HepG2 (cell line): Measurements from ENCODE around the gene ANKRD11. TPM values are rescaled to one million over a fixed set of nuclear protein-coding genes. Genes with fewer than 3 reads are reported as not detected.
A peak's percentile ranks its signal among the peaks of the same experiment; 100 is the strongest.

ENCODE experiments used
- ATAC-seq: fragments of 200-7000 bp; cut with Tn5 transposase; 3 replicates; pipeline ENCODE4 v1.9.1; 2020; ENCODE audit warnings: mild to moderate bottlenecking, moderate library complexity
- BruUV-seq: library from RNA; stranded (reverse); fragments of 400-500 nt; replicated peaks from 2 replicates; lab custom pipeline; 2021; lab: Mats Ljungman, UMichigan
- CTCF ChIA-PET: fragments of 300-600 bp; formaldehyde crosslinking; extraction: SDS; loops from one replicate; lab custom pipeline; 2021; ENCODE audit warnings: low total read pairs, inconsistent platforms, low intra/inter-chr PET ratio; lab: Yijun Ruan, JAX
- POLR2A ChIA-PET: fragments of 350-600 bp; sonication (Branson Sonifier 250); formaldehyde crosslinking; loops from one replicate; lab custom pipeline; 2020; ENCODE audit warnings: antibody characterized with exemption, inconsistent platforms; lab: Yijun Ruan, JAX
- DNase-seq: peaks from one replicate; pipeline ENCODE4 v3.0.0-alpha.2; 2015; ENCODE audit warnings: low spot score
- FAIRE-seq: peaks from 3 replicates; lab custom pipeline; 2011; peaks lifted over from hg19 to GRCh38; lab: Jason Lieb, UNC
- H2AFZ ChIP-seq: one replicate; pipeline ENCODE4 v1.6.1; 2011; ENCODE audit warnings: low read length, inconsistent platforms
- H3K27ac ChIP-seq: fragments of 300-600 bp; 3 replicates; pipeline ENCODE4 v1.8.0; 2011; ENCODE audit warnings: mixed run types, mild to moderate bottlenecking, mixed read lengths, low read length, inconsistent platforms; ENCODE audit not compliant: insufficient read depth; ENCODE audit errors: extremely low read length
- H3K27me3 ChIP-seq, 2 experiments: fragments of 200-600 bp in 1 of 2; 2 replicates in 1 of 2; 3 replicates in 1 of 2; pipeline versions ENCODE4 v1.6.0 to v1.8.0; 2011; ENCODE audit warnings: low read length in 2 of 2, mild to moderate bottlenecking in 2 of 2, moderate library complexity in 2 of 2, inconsistent platforms in 1 of 2; ENCODE audit not compliant: insufficient read depth in 2 of 2, control insufficient read depth in 1 of 2
- H3K36me3 ChIP-seq, 2 experiments: fragments of 200-600 bp in 1 of 2; replicated peaks in 1 of 2; 2 replicates in 1 of 2; 3 replicates in 1 of 2; pipeline versions ENCODE4 v1.5.1 to v1.8.0; 2011; ENCODE audit warnings: low read length in 2 of 2, inconsistent platforms in 1 of 2; ENCODE audit not compliant: insufficient read depth in 2 of 2, control insufficient read depth in 1 of 2
- H3K4me1 ChIP-seq: 2 replicates; pipeline ENCODE4 v1.5.1; 2012; ENCODE audit warnings: low read length, inconsistent platforms; ENCODE audit not compliant: insufficient read depth
- H3K4me2 ChIP-seq: 2 replicates; pipeline ENCODE4 v1.6.0; 2011; ENCODE audit warnings: low read depth, low read length, inconsistent platforms
- H3K4me3 ChIP-seq, 3 experiments: fragments of 200-600 bp in 1 of 3; sonication (generic), shearing (Covaris generic) in 1 of 3; replicated peaks in 1 of 3; 2 replicates each; pipeline ENCODE4 v1.5.1; 2011 to 2016; ENCODE audit warnings: low read length in 3 of 3, inconsistent platforms in 2 of 3, low read depth in 2 of 3, mild to moderate bottlenecking in 2 of 3, control low read depth in 1 of 3, mixed read lengths in 1 of 3; ENCODE audit not compliant: insufficient read depth in 1 of 3
- H3K79me2 ChIP-seq: one replicate; pipeline ENCODE4 v1.6.1; 2011; ENCODE audit warnings: low read length, inconsistent platforms; ENCODE audit not compliant: insufficient read depth
- H3K9ac ChIP-seq: 2 replicates; pipeline ENCODE4 v1.6.0; 2011; ENCODE audit warnings: mild to moderate bottlenecking, low read depth, low read length, inconsistent platforms; ENCODE audit not compliant: insufficient read depth
- H3K9me3 ChIP-seq: 2 replicates; pipeline ENCODE4 v1.5.1; 2012; ENCODE audit warnings: mild to moderate bottlenecking, low read length
- H4K20me1 ChIP-seq: 2 replicates; pipeline ENCODE4 v1.6.0; 2011; ENCODE audit warnings: inconsistent platforms, mild to moderate bottlenecking, low read length, moderate library complexity; ENCODE audit not compliant: insufficient read depth
- ATF4 ChIP-seq, 2 experiments: fragments of 450-650 bp in 1 of 2; sonication (generic) in 1 of 2; formaldehyde crosslinking; IDR thresholded peaks; 2 replicates each; pipeline versions ENCODE4 v1.5.0 to v1.8.0; 2020 to 2022; ENCODE audit warnings: mild to moderate bottlenecking in 1 of 2, missing genetic modification reagents in 1 of 2
- ATF7 ChIP-seq, 2 experiments: fragments of 450-650 bp in 1 of 2; sonication (generic) in 1 of 2; formaldehyde crosslinking in 1 of 2; IDR thresholded peaks; 2 replicates each; pipeline versions ENCODE4 v1.4.0 to v1.6.1; 2016 to 2020; ENCODE audit warnings: antibody characterized with exemption in 1 of 2, mild to moderate bottlenecking in 1 of 2, missing genetic modification reagents in 1 of 2
- PBX3 ChIP-seq: sonication (generic); formaldehyde crosslinking; IDR thresholded peaks from 2 replicates; pipeline ENCODE4 v1.8.1; 2023; ENCODE audit warnings: missing genetic modification reagents, inconsistent platforms, borderline replicate concordance
- SMAD1 ChIP-seq: sonication (generic); formaldehyde crosslinking; IDR thresholded peaks from 2 replicates; pipeline ENCODE4 v1.4.0; 2020; ENCODE audit warnings: missing genetic modification reagents, low read depth, mild to moderate bottlenecking, borderline replicate concordance
- ZFP1 ChIP-seq: IDR thresholded peaks from 2 replicates; pipeline ENCODE4 v1.6.1; 2016
- ZNF280D ChIP-seq: sonication (generic); formaldehyde crosslinking; IDR thresholded peaks from 2 replicates; pipeline ENCODE4 v1.5.1; 2020; ENCODE audit warnings: mild to moderate bottlenecking, missing genetic modification reagents
- ZNF281 ChIP-seq: sonication (generic); formaldehyde crosslinking; IDR thresholded peaks from 2 replicates; pipeline ENCODE4 v1.4.0; 2020; ENCODE audit warnings: missing genetic modification reagents, borderline replicate concordance
- ZNF432 ChIP-seq: sonication (generic); formaldehyde crosslinking; IDR thresholded peaks from 2 replicates; pipeline ENCODE4 v1.5.0; 2020; ENCODE audit warnings: missing genetic modification reagents, mild to moderate bottlenecking, borderline replicate concordance
- ZNF879 ChIP-seq: sonication (generic); formaldehyde crosslinking; IDR thresholded peaks from 2 replicates; pipeline ENCODE4 v1.8.1; 2023; ENCODE audit warnings: missing genetic modification reagents
- WGBS: methylation state at CpG from one replicate; pipeline ENCODE4 v1.1.6; 2017; ENCODE audit warnings: low lambda C conversion rate; 5-methylcytosine and 5-hydroxymethylcytosine counted together
- in situ Hi-C: cut with HindIII; loops from 2 replicates; pipeline ENCODE4 v1.10.0; 2017; ENCODE audit warnings: low pct_unique_long_range_greater_than_20kb; ENCODE audit not compliant: extremely low pct_ligation_motif_present
- intact Hi-C: fragments of 100-400 bp; cut with micrococcal nuclease; formaldehyde crosslinking; loops from one replicate; pipeline ENCODE4 v1.10.0; 2022; ENCODE audit not compliant: unreplicated experiment
- polyA plus RNA-seq, 8 experiments: library from polyadenylated mRNA; depleted of rRNA in 3 of 8; stranded (reverse) in 7 of 8; unstranded in 1 of 8; fragments of >200 nt; fragmentation: Illumina TruSeq in 4 of 8; extraction: Trizol in 4 of 8; gene quantifications; 2 replicates each; pipeline versions ENCODE4 v1.2.1 to v1.2.3, GENCODE V29; 2011 to 2016; ENCODE audit warnings: low read depth in 4 of 8, missing spikeins in 1 of 8, mixed read lengths in 1 of 8; ENCODE audit not compliant: insufficient read depth in 1 of 8
- total RNA-seq, 5 experiments: library from RNA; depleted of rRNA; stranded (reverse); fragments of >200 nt; fragmentation: Illumina TruSeq; extraction: Trizol; gene quantifications; 2 replicates each; pipeline ENCODE4 v1.2.3, GENCODE V29; 2016; ENCODE audit warnings: low read depth in 1 of 5
- TF ChIP-seq, protein P1 (sequence below): sonication (generic); formaldehyde crosslinking; IDR thresholded peaks from 2 replicates; pipeline ENCODE4 v1.5.0; 2020; ENCODE audit warnings: missing genetic modification reagents, mild to moderate bottlenecking, borderline replicate concordance

ANKRD11 gene
- total and polyA plus RNA-seq, 2 of the 13 experiments (the other 11 are each of a cell fraction or from before 2014, with no cell fraction given), result 21.4 to 38.4 TPM

GRCh38 chr16:89507834-89508590 lies 17.7 kb upstream of the ANKRD11 start, which contains the start of gene SPG7:
Gene SPG7, plus strand, starts transcription at chr16:89508403. Its CDS starts 15 bp downstream, at chr16:89508418.
- ChIA-PET POLR2A (interaction anchor here (0.5 to 3.1 kb wide), 29 partner anchors 9 to 502 kb away, joined by 3 to 23 read pairs (median 4); no protein-coding TSS in a partner anchor), CTCF (no interaction called here)
- H3K9ac ChIP-seq, result peak within 1 kb of the TSS; percentile 98
- intact Hi-C loops (loop anchor here (2.0 to 5.0 kb wide), 5 partner anchors 49 to 266 kb away; no protein-coding TSS in a partner anchor), in situ Hi-C loops (no loop called here)
- FAIRE-seq (no peak), DNase-seq (peak; percentile 75), ATAC-seq (peak; percentile 70)
- peaks cover 47% of the 10 kb centered on the region for H3K79me2 ChIP-seq
- no peaks in the 10 kb centered on the region; a peak in 1 of 5 replicates for H3K27me3 ChIP-seq
- H3K27ac ChIP-seq, result peak within 1 kb of the TSS; percentile 88
- H3K4me2 ChIP-seq, result peak within 1 kb of the TSS; percentile 97
- H4K20me1 ChIP-seq, result peaks cover 12% of the 10 kb centered on the region
- BruUV-seq, result no TSS peak
- WGBS, result under 1% methylated on average over 24 of the region's 90 CpGs
- peaks cover 14 to 22% of the 10 kb centered on the region in 2 experiments for H3K36me3 ChIP-seq
- H3K4me3 ChIP-seq, result peak within 1 kb of the TSS; percentile 75 to 93 (median 83)
- H2AFZ ChIP-seq, result no peak within 1 kb of the TSS
- no peaks in the 10 kb centered on the region for H3K9me3 ChIP-seq
- peaks cover 57% of the 10 kb centered on the region for H3K4me1 ChIP-seq
- TF ChIP-seq SMAD1 (CRISPR knock-in tag) (no peak), ZNF432 (no peak), ZNF879 (CRISPR knock-in tag) (no peak), ZNF281 (no peak; the same call in 1 of the 2 replicates), ZFP1 (CRISPR knock-in tag) (no peak), ZNF280D (peak; percentile 53), ATF4 (CRISPR knock-in tag; IDR thresholded peaks at IDR 0.05) (peak in 1 of 2 experiments; percentile 40; a peak in 1 of 4 replicates), ATF7 (IDR thresholded peaks at IDR 0.05) (no peak), ATF7 (CRISPR knock-in tag; IDR thresholded peaks at IDR 0.05) (no peak), PBX3 (CRISPR knock-in tag) (peak; percentile 89)
- TF ChIP-seq, protein P1, sequence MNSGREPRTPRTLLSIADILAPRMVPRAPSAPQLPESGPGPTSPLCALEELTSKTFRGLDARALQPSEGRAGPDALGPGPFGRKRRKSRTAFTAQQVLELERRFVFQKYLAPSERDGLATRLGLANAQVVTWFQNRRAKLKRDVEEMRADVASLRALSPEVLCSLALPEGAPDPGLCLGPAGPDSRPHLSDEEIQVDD, result peak; percentile 62; the same call in 1 of the 2 replicates
